Measurements from ENCODE around the gene CTNND2. TPM values are rescaled to one million over a fixed set of nuclear protein-coding genes. Genes with fewer than 3 reads are reported as not detected.

The CTNND2 gene
- total and polyA plus RNA-seq, 4 donors: 36.5 to 183 (median 97.7) TPM

DNA sequence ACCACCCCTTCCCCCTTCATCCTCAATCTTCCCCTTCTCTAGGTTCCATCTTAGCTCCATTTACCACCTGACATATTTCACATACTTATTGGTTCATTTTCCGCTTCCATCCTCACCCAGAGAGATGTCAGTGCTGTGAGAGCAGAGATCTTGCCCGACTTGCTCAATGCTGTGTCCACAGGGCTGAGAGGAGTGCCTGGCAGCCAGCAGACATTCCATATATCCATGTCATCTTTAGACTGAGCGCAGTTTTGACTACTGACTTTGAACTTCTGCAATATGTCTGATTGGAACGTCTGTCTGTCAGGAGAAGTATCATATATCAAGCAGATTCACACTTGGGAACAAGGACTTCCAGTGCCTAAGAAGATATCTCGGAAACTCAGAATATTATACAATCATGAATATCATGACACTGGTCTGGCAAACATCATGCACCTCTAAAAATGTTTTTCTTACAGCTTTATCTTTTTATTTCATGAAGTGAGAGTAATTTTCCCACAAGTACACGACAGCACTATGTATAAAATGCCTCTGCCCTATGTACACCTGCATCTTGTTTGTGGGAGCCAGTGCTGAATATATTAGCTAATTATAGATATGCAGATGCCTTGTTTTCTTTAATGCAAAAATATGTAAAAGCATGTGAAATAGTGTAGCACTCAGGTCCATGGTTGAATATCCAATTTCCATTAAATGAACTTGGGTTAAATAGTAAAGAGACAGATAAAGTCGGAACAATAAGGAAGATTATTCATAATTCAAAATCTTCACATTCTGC, 689.2 kb downstream of the CTNND2 start:
- DNase-seq (ENCODE audit: low read depth in 4 of 6, low spot score in 6 of 6): no peak
- H3K9me3 ChIP-seq (ENCODE audit: control insufficient read depth, insufficient read depth, low read length): no peaks in the 10 kb centered on the region
- 86% methylated on average over 3 of the region's 7 CpGs for WGBS (ENCODE audit: insufficient coverage)
- H3K27me3 ChIP-seq (ENCODE audit: control insufficient read depth, insufficient read depth, low read length): no peaks in the 10 kb centered on the region
- H3K27ac ChIP-seq (ENCODE audit: low read depth, low read length): no peak overlapping the region
- H3K36me3 ChIP-seq (ENCODE audit: control insufficient read depth, insufficient read depth, low read length): no peaks in the 10 kb centered on the region
- H3K4me3 ChIP-seq (ENCODE audit: low read depth, low read length): no peak overlapping the region
- peaks cover 4% of the 10 kb centered on the region for H3K4me1 ChIP-seq (ENCODE audit: control insufficient read depth, insufficient read depth, low read length)

DNA sequence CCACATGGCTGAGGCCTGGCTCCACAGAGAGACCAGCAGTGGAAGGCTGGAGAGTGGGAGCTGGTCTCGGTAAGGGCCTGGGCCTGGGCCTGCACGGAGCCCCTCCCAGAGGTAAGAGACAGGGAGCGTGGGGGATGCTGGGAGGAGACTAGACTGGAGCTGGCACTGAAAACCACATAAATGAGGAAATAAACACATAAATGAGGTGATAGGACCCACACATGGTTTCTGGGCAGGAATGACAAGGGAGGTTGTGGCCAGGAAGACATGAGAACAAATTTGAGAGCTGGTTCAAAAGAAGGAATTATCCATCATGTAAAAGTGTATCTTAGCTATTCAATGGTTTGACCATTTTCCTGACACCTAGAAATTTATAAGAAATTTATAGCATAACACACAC, 691.5 kb downstream of the CTNND2 start:
- DNase-seq (ENCODE audit: low read depth in 4 of 6, low spot score in 6 of 6): no peak
- Histone ChIP-seq H3K27me3 (ENCODE audit: control insufficient read depth, insufficient read depth, low read length) (no peaks in the 10 kb centered on the region), H3K4me3 (ENCODE audit: low read depth, low read length) (no peak overlapping the region), H3K9me3 (ENCODE audit: control insufficient read depth, insufficient read depth, low read length) (no peaks in the 10 kb centered on the region), H3K27ac (ENCODE audit: low read depth, low read length) (no peak overlapping the region), H3K36me3 (ENCODE audit: control insufficient read depth, insufficient read depth, low read length) (no peaks in the 10 kb centered on the region), H3K4me1 (ENCODE audit: control insufficient read depth, insufficient read depth, low read length) (peaks cover 4% of the 10 kb centered on the region)
- 96% methylated on average over 3 of the region's 3 CpGs for WGBS (ENCODE audit: insufficient coverage)

DNA sequence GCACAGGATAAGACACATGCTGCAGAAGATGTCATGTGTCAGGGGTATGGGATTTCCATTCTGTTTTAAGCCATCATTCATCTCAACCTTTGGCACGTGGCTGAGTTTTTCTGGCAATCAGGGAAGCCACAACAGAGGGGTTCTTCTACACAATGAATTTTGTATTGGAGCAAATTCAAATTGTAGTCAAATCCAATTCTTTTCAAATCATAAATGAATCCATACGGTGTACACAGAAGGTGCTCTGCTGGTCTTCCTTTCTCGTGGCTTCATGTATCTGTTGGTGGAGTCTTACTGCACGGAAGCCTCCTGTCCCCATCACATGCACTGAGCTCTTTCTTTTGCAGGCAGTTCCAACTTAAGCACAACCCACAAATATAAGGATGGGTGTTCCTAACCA, 706.5 kb downstream of the CTNND2 start:
- WGBS (ENCODE audit: insufficient coverage): no CpG with 5 or more reads among the region's 4 CpGs
- no peak for DNase-seq (ENCODE audit: low read depth in 4 of 6, low spot score in 6 of 6)

DNA sequence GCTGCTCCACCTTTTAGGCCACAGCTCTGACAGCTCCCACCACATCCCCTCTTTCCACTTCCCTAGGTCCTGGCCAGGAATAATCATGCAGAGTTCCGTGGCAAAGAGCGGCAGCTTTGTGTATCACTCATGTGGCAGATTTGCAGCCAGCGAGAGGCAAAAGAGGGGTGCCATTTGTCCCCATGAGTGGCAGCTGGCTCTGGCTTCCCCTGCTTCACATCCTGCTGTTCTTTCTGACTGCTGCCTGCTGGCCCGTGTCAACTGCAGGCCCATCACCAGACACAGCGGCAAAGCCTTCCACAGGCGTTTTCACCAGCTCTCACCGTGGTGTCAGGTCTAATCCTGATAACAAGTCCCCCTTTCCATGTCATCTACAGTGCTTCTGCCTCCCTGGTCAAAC, 712.6 kb downstream of the CTNND2 start:
- no peak overlapping the region for H3K4me3 ChIP-seq (ENCODE audit: low read depth, low read length)
- H3K27ac ChIP-seq (ENCODE audit: low read depth, low read length): no peak overlapping the region
- DNase-seq (ENCODE audit: low read depth in 4 of 6, low spot score in 6 of 6): no peak
- H3K27me3 ChIP-seq (ENCODE audit: control insufficient read depth, insufficient read depth, low read length): no peaks in the 10 kb centered on the region
- peaks cover 9% of the 10 kb centered on the region for H3K36me3 ChIP-seq (ENCODE audit: control insufficient read depth, insufficient read depth, low read length)
- H3K4me1 ChIP-seq (ENCODE audit: control insufficient read depth, insufficient read depth, low read length): no peaks in the 10 kb centered on the region
- peaks cover 3% of the 10 kb centered on the region for H3K9me3 ChIP-seq (ENCODE audit: control insufficient read depth, insufficient read depth, low read length)
- WGBS (ENCODE audit: insufficient coverage): 69% methylated on average over 7 of the region's 7 CpGs

More for the DNA sequence above, 706.5 kb downstream of the CTNND2 start:
- Histone ChIP-seq H3K27ac (ENCODE audit: low read depth, low read length) (no peak overlapping the region), H3K9me3 (ENCODE audit: control insufficient read depth, insufficient read depth, low read length) (peaks cover 2% of the 10 kb centered on the region), H3K4me3 (ENCODE audit: low read depth, low read length) (no peak overlapping the region), H3K36me3 (ENCODE audit: control insufficient read depth, insufficient read depth, low read length) (no peaks in the 10 kb centered on the region), H3K4me1 (ENCODE audit: control insufficient read depth, insufficient read depth, low read length) (no peaks in the 10 kb centered on the region), H3K27me3 (ENCODE audit: control insufficient read depth, insufficient read depth, low read length) (no peaks in the 10 kb centered on the region)

DNA sequence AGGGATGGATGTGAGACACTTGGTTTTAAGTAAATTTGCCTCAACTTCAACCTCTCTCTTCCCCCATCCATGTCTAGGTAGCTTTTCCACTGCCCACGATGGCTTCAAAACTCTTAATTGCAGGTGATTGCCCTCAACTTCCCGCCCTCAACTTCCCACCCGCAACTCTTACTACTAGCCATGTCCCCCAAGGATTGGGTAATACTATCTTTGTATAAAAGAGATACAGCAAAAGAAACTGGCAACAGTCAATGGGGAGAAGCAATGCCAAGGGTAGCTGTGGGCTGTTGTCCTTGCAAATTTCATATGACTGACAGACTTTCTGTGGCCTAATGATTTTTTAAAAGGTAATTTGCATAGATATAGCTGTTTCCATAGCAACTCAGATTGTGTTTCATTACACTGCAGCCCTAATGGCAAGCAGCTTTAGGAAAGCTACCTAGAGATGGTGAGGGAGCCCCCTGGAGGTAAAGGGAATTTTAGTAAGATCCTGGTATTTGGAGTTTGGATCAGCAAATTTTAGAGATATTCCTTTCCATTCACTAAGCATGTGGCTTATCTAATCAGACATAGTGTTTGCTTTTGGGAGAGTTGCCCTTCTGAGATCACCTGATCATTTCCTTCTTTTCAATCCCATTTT, 721.7 kb downstream of the CTNND2 start:
- Histone ChIP-seq H3K4me1 (ENCODE audit: control insufficient read depth, insufficient read depth, low read length) (peaks cover 9% of the 10 kb centered on the region), H3K36me3 (ENCODE audit: control insufficient read depth, insufficient read depth, low read length) (peaks cover 7% of the 10 kb centered on the region), H3K27ac (ENCODE audit: low read depth, low read length) (no peak overlapping the region), H3K9me3 (ENCODE audit: control insufficient read depth, insufficient read depth, low read length) (no peaks in the 10 kb centered on the region), H3K4me3 (ENCODE audit: low read depth, low read length) (no peak overlapping the region), H3K27me3 (ENCODE audit: control insufficient read depth, insufficient read depth, low read length) (no peaks in the 10 kb centered on the region)
- DNase-seq (ENCODE audit: low read depth in 4 of 6, low spot score in 6 of 6): peak in 4 of 6 donors; percentile 26 to 92 (median 68)
- WGBS (ENCODE audit: insufficient coverage): no CpG with 5 or more reads among the region's 3 CpGs

DNA sequence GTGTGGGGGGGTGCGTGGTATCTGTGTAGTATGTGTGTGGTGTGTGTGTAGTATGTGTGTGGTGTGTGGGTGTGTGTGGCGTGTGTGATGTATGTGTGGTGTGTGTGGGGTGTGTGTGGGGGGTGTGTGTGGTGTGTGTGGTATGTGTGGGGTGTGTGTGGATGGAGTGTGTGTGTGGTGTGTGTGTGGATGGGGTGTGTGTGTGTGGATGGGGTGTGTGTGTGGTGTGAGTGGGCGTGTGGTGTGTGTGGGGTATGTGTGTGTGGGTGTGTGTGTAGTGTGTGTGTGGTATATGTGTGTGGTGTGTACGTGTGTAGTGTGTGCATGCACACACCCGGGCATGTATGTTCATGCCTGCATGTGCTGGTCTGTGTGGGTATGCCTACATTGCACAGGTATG, 722.3 kb downstream of the CTNND2 start:
- no peak for DNase-seq (ENCODE audit: low read depth in 4 of 6, low spot score in 6 of 6)
- H3K4me1 ChIP-seq (ENCODE audit: control insufficient read depth, insufficient read depth, low read length): peaks cover 9% of the 10 kb centered on the region
- peaks cover 7% of the 10 kb centered on the region for H3K36me3 ChIP-seq (ENCODE audit: control insufficient read depth, insufficient read depth, low read length)
- H3K27ac ChIP-seq (ENCODE audit: low read depth, low read length): no peak overlapping the region
- WGBS (ENCODE audit: insufficient coverage): 100% methylated on average over 5 of the region's 5 CpGs
- no peaks in the 10 kb centered on the region for H3K9me3 ChIP-seq (ENCODE audit: control insufficient read depth, insufficient read depth, low read length)
- no peak overlapping the region for H3K4me3 ChIP-seq (ENCODE audit: low read depth, low read length)
- H3K27me3 ChIP-seq (ENCODE audit: control insufficient read depth, insufficient read depth, low read length): no peaks in the 10 kb centered on the region

DNA sequence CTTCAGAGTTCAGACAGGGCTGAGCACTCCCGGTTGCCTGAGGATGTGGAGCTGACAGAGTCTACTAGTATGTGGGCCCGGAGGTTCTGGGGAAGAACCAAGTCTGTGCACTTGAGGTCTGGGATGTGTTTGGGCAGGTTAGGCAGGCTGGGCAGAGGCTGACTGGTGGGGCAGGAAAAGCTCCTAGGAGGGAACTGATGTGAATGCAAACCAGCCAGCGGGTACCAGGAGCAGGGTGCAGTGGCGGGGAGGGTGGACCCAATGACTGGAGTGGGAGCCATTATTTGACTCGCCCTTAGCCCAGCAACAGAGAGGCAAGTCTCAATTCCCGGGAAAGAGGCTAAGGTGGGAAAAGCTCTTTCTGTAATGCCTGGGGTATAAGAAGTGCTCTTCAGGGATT, 723.4 kb downstream of the CTNND2 start:
- Histone ChIP-seq H3K27me3 (ENCODE audit: control insufficient read depth, insufficient read depth, low read length) (no peaks in the 10 kb centered on the region), H3K36me3 (ENCODE audit: control insufficient read depth, insufficient read depth, low read length) (peaks cover 7% of the 10 kb centered on the region), H3K27ac (ENCODE audit: low read depth, low read length) (no peak overlapping the region), H3K4me3 (ENCODE audit: low read depth, low read length) (no peak overlapping the region), H3K4me1 (ENCODE audit: control insufficient read depth, insufficient read depth, low read length) (peaks cover 9% of the 10 kb centered on the region), H3K9me3 (ENCODE audit: control insufficient read depth, insufficient read depth, low read length) (no peaks in the 10 kb centered on the region)
- no peak for DNase-seq (ENCODE audit: low read depth in 4 of 6, low spot score in 6 of 6)
- WGBS (ENCODE audit: insufficient coverage): 89% methylated on average over 3 of the region's 6 CpGs

DNA sequence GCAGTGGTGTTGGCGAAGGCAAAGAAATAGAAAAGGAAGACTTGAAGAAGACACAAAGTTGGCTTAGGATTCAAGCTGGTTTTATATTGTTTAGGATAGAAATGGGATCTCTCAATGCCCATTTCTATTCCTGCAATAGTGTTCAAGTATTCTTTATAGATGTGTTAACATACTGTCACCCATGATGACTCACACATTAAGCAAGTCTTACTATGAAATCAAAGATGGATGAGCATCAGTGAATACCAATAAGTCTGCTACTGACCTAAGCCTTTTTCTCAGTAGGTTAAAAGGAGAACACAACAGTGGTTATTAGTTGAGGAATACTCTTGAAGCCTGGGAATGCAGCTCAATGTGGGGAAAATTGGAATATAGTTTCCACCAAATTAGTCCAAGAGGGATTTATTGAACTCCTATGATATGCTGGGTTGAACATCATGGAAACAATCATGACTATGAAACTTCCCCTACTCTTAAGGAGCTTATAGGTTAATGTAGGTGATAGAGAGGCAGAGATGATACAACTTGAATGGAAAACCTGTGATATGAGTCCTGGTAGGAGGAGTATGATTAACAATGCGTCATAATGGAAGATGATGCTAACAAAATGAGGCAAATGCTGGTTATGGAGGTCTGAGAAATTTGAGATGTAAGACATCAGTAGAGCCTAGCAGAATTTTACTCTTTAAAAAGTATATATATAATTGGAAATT, 726.1 kb downstream of the CTNND2 start:
- 100% methylated on average over 1 of the region's 2 CpGs for WGBS (ENCODE audit: insufficient coverage)
- Histone ChIP-seq H3K9me3 (ENCODE audit: control insufficient read depth, insufficient read depth, low read length) (no peaks in the 10 kb centered on the region), H3K36me3 (ENCODE audit: control insufficient read depth, insufficient read depth, low read length) (peaks cover 7% of the 10 kb centered on the region)

DNA sequence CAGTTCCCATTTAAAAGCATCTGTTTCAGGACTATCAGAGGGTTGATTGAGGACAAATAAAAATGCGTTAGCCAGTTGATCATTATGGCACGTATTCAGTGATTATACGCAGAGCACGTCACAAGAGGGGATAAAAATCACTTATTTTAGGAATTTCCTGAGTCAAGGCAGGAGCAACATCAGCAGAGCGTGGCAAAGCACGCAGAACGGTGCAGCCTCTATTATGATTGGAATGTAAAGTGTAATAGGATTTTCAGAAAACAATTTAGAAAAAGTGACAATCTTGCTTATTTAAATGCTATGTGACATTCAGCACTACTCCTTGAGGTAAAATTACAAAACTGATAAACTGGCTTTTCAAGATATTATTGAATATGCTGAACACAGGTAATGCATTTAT, 729.7 kb downstream of the CTNND2 start:
- WGBS (ENCODE audit: insufficient coverage): 62% methylated on average over 7 of the region's 7 CpGs

More for the DNA sequence above, 726.1 kb downstream of the CTNND2 start:
- Histone ChIP-seq H3K4me3 (ENCODE audit: low read depth, low read length) (no peak overlapping the region), H3K4me1 (ENCODE audit: control insufficient read depth, insufficient read depth, low read length) (peaks cover 9% of the 10 kb centered on the region), H3K27ac (ENCODE audit: low read depth, low read length) (no peak overlapping the region), H3K27me3 (ENCODE audit: control insufficient read depth, insufficient read depth, low read length) (no peaks in the 10 kb centered on the region)
- no peak for DNase-seq (ENCODE audit: low read depth in 4 of 6, low spot score in 6 of 6)

More for the DNA sequence above, 729.7 kb downstream of the CTNND2 start:
- Histone ChIP-seq H3K9me3 (ENCODE audit: control insufficient read depth, insufficient read depth, low read length) (no peaks in the 10 kb centered on the region), H3K4me1 (ENCODE audit: control insufficient read depth, insufficient read depth, low read length) (no peaks in the 10 kb centered on the region), H3K27ac (ENCODE audit: low read depth, low read length) (no peak overlapping the region), H3K36me3 (ENCODE audit: control insufficient read depth, insufficient read depth, low read length) (no peaks in the 10 kb centered on the region), H3K4me3 (ENCODE audit: low read depth, low read length) (no peak overlapping the region), H3K27me3 (ENCODE audit: control insufficient read depth, insufficient read depth, low read length) (no peaks in the 10 kb centered on the region)
- DNase-seq (ENCODE audit: low read depth in 4 of 6, low spot score in 6 of 6): peak in 1 of 6 donors; percentile 60
